Measurements from ENCODE around the gene CAPZB. TPM values are rescaled to one million over a fixed set of nuclear protein-coding genes. Genes with fewer than 3 reads are reported as not detected.
"Not testable (repeated sequence)": the region's sequence is repeated elsewhere in the genome, so short reads cannot be mapped to it uniquely, and the experiment has no call there.

Gene CAPZB
- total RNA-seq, 2 donors from 2014 or later: 404 to 419 TPM

GRCh38 chr1:19505693-19506457, 20.5 kb upstream of the CAPZB start:
- Mint-ChIP-seq H3K36me3 (peaks cover 0 to 4% of the 10 kb centered on the region in 2 donors), H3K27ac (peak overlapping the region in 1 of 2 donors; percentile 21), H3K9me3 (peaks cover 0 to 4% of the 10 kb centered on the region in 2 donors)
- ATAC-seq (no peak), DNase-seq (ENCODE audit: low spot score in 2 of 2) (no peak)

GRCh38 chr1:19504796-19505692, 19.7 kb upstream of the CAPZB start:
- Mint-ChIP-seq H3K27ac (no peak overlapping the region), H3K36me3 (peaks cover 0 to 4% of the 10 kb centered on the region in 2 donors), H3K9me3 (peaks cover 0 to 4% of the 10 kb centered on the region in 2 donors)
- ATAC-seq: no peak
- no peak for DNase-seq (ENCODE audit: low spot score in 2 of 2)

DNA sequence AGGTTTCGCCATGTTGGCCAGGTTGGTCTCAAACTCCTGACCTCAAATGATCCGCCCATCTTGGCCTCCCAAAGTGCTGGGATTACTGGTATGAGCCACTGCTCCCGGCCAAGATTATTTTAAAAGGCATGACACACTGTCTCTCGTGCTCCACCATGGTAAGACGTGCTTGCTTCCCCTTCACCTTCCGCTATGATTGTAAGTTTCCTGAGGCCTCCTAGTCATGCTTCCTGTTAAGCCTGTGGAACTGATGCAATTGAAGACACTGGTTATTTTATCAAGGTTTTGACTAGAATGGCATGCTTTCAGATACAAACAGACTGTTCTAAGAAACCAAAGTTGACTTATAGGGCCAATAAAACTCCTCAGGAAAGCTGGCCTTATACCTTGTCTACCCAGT, 16.9 kb upstream of the CAPZB start:
- peak; percentile 24 to 73 for ATAC-seq
- not testable (repeated sequence) for DNase-seq (ENCODE audit: low spot score in 2 of 2)

DNA sequence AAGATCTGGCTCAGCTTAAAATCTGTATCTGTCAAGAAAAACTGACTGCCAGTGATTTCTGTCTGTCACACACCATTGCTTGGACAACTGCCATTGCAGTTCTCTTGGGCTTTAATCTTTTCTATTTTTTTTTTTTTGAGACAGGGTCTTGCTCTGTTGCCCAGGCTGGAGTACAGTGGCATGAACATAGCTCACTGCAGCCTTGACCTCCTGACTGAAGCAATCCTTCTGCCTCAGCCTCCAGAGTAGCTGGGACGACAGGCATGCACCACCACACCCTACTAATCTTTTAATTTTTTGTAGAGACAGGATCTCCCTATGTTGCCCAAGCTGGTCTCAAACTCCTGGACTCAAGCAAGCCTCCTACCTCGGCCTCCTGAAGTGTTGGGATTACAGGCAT, 14.5 kb upstream of the CAPZB start:
- not testable (repeated sequence) for DNase-seq (ENCODE audit: low spot score in 2 of 2); H3K27ac Mint-ChIP-seq; H3K36me3 Mint-ChIP-seq; H3K9me3 Mint-ChIP-seq; ATAC-seq

More for the DNA sequence above, 16.9 kb upstream of the CAPZB start:
- not testable (repeated sequence) for H3K36me3 Mint-ChIP-seq, H3K9me3 Mint-ChIP-seq
- H3K27ac Mint-ChIP-seq: peak overlapping the region in 1 of 2 donors; percentile 77

DNA sequence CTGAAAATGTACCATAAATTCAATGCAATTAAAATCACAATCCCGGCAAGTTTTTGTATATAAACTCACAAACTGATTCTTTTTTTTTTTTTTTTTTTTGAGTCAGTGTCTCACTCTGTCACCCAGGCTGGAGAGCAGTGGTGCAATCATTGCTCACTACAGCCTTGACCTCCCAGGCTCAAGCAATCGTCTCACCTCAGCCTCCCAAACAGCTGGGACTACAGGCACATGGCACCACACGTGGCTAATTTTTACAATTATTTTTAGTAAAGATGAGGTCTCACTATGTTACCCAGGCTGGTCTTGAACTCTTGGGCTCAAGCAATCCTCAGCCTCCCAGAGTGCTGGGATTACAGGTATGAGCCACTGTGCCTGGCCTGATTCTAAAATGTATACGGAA, 12.1 kb upstream of the CAPZB start:
- H3K36me3 Mint-ChIP-seq; H3K9me3 Mint-ChIP-seq; H3K27ac Mint-ChIP-seq; ATAC-seq; DNase-seq (ENCODE audit: low spot score in 2 of 2): not testable (repeated sequence)

- DNase-seq (ENCODE audit: low spot score in 2 of 2) (no peak), ATAC-seq (no peak)
- Mint-ChIP-seq H3K9me3 (peaks cover 0 to 4% of the 10 kb centered on the region in 2 donors), H3K36me3 (no peaks in the 10 kb centered on the region), H3K27ac (no peak overlapping the region)
Measured at GRCh38 chr1:19496527-19496874, 11.2 kb upstream of the CAPZB start.

DNA sequence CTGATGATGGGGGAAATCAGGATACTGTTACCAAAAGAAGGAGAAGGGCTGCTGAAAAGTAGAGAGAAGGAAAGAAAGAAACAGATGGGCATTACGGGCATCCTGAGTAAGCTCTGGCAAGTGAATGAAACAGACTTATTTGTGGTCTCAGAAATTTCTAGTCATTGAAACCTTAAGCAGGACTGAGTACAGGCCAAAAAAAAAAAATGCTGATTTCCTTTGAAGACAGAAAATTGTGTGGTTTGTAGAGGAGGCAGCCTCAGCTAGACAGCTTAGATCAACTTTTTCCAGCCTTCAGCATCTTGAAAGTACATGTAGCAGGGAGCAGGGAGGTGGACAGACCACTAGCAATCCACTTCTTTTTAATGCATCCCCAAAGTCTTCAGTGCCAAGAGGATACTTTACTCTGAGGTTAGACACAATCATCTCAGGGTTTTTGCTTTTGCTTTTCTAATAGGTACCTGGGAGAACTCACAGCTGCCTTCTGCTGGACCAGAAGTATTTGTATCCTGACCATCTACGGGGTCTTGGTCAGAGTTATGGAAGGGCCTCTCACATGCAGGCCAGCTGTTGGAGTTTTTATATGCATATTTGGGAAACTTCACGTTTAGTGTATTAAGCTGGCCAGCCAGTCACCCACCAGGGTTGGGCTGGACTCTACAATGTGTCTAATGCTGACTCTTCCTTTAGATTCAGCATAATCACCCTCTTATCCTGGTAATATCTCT, 10.6 kb upstream of the CAPZB start:
- Mint-ChIP-seq H3K27ac (peak overlapping the region; percentile 5 to 66), H3K36me3 (no peaks in the 10 kb centered on the region), H3K9me3 (peaks cover 0 to 4% of the 10 kb centered on the region in 2 donors)
- ATAC-seq: peak; percentile 71 to 73
- no peak for DNase-seq (ENCODE audit: low spot score in 2 of 2)

- peak overlapping the region; percentile 5 to 66 for H3K27ac Mint-ChIP-seq
- no peak for DNase-seq (ENCODE audit: low spot score in 2 of 2)
- peaks cover 0 to 4% of the 10 kb centered on the region in 2 donors for H3K9me3 Mint-ChIP-seq
- no peak for ATAC-seq
- H3K36me3 Mint-ChIP-seq: no peaks in the 10 kb centered on the region
Measured at GRCh38 chr1:19495000-19495656, 9.8 kb upstream of the CAPZB start.

- Mint-ChIP-seq H3K9me3 (peaks cover 0 to 4% of the 10 kb centered on the region in 2 donors), H3K36me3 (no peaks in the 10 kb centered on the region), H3K27ac (peak overlapping the region in 1 of 2 donors; percentile 8)
- DNase-seq (ENCODE audit: low spot score in 2 of 2) (no peak), ATAC-seq (peak; percentile 33 to 57)
Measured at GRCh38 chr1:19493547-19493946, 8.2 kb upstream of the CAPZB start.

DNA sequence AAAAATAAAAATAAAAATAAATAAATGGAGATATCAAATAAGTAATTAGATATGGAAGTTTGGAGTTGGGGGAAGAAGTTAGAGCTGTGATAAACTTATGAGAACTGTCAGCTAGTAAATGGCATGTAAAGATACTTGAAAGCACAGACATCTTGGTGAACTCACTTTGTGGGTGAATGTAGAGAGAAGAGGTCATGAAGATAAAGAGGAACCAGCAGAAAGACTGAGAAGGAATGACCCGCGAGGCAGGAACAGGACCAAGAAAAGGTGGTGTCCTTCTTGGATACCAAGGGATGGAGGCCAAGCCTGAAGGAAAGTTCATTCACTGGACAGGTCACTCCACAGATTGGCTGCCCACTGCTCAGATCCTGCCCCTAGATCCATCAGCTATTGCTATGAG, 4.7 kb upstream of the CAPZB start:
- Mint-ChIP-seq H3K36me3 (peaks cover 0 to 5% of the 10 kb centered on the region in 2 donors), H3K9me3 (no peaks in the 10 kb centered on the region), H3K27ac (no peak overlapping the region)
- DNase-seq (ENCODE audit: low spot score in 2 of 2) (no peak), ATAC-seq (no peak)

- Mint-ChIP-seq H3K9me3 (no peaks in the 10 kb centered on the region), H3K27ac (peak overlapping the region in 1 of 2 donors; percentile 61), H3K36me3 (peaks cover 9 to 23% of the 10 kb centered on the region in 2 donors)
- no peak for DNase-seq (ENCODE audit: low spot score in 2 of 2)
- ATAC-seq: no peak
Measured at GRCh38 chr1:19488136-19488535, 2.8 kb upstream of the CAPZB start.

DNA sequence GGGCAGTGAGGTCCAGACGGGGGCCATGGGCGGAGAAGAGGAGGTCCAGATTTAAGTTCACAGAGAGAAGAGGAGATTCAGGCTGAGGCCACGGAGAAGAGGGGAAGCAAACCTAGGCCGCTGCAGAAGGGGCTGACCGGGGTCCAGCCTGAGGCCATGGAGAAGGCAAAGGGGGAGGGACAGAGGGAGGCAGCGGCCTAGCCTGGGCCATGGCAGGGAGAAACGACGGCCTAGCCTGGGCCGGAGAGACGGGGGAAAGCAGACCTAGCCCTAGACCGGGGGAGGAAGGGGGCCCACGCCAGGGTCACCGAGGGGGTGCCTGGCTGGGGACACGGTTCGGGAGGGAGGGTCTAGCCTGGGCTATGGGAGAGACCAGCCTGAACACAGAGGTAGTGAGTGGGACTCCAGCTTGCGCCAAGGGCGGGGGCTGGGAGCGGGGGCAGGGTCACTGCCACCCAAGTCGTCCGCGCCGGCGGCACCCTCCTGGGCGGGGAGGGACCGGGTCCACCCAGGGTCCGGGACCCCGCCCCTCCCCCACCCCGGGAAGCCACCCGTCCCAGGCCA, 459 bp downstream of the CAPZB start:
- ATAC-seq: peak; percentile 3 to 4
- no peak for DNase-seq (ENCODE audit: low spot score in 2 of 2)
- no peaks in the 10 kb centered on the region for H3K9me3 Mint-ChIP-seq

DNA sequence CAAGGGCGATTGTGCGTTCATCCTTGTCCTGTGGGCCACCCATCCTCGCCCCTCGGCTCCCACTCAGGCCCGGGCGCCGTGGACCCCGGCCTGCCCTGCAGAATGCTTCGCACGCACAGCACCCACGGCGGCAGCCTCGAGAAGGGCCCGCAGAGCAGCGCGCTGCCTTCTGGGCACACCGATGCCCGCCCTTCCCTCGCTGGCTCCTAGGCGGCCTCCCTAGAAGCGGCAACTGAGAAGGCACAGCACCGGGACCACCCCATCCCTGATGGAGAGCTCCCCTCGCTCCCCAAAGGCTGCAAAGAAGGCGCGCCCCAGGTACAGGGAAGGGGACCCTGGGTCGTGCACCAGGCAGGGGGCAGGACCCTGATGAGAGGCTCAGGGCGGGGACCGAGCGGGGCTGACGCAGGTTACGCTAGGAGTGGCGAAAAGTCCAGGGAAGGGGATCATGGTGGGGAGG, 971 bp downstream of the CAPZB start:
- H3K27ac Mint-ChIP-seq: peak overlapping the region; percentile 90 to 98
- no peak for ATAC-seq

More for the DNA sequence above, 459 bp downstream of the CAPZB start:
- peaks cover 14 to 28% of the 10 kb centered on the region in 2 donors for H3K36me3 Mint-ChIP-seq
- peak overlapping the region; percentile 90 to 98 for H3K27ac Mint-ChIP-seq

GRCh38 chr1:19483691-19484090, 1.6 kb downstream of the CAPZB start:
- no peak for DNase-seq (ENCODE audit: low spot score in 2 of 2)
- Mint-ChIP-seq H3K9me3 (no peaks in the 10 kb centered on the region), H3K27ac (peak overlapping the region; percentile 90 to 98), H3K36me3 (peaks cover 14 to 28% of the 10 kb centered on the region in 2 donors)
- no peak for ATAC-seq

More for the DNA sequence above, 971 bp downstream of the CAPZB start:
- peaks cover 14 to 28% of the 10 kb centered on the region in 2 donors for H3K36me3 Mint-ChIP-seq
- DNase-seq (ENCODE audit: low spot score in 2 of 2): no peak
- no peaks in the 10 kb centered on the region for H3K9me3 Mint-ChIP-seq

GRCh38 chr1:19483261-19483660, 2.1 kb downstream of the CAPZB start:
- DNase-seq (ENCODE audit: low spot score in 2 of 2) (peak in 1 of 2 donors; percentile 73), ATAC-seq (peak in 1 of 2 donors; percentile 62)
- H3K27ac Mint-ChIP-seq: peak overlapping the region; percentile 90 to 98
- peaks cover 14 to 28% of the 10 kb centered on the region in 2 donors for H3K36me3 Mint-ChIP-seq
- no peaks in the 10 kb centered on the region for H3K9me3 Mint-ChIP-seq
